Myocyte (in vitro differentiated cells): ENCODE data around the gene CDCA8. TPM values are rescaled to one million over a fixed set of nuclear protein-coding genes. Genes with fewer than 3 reads are reported as not detected.
"Not testable (repeated sequence)": the region's sequence is repeated elsewhere in the genome, so short reads cannot be mapped to it uniquely, and the experiment has no call there.

Source experiments
- DNase-seq: peaks from one replicate; pipeline ENCODE4 v3.0.0-alpha.2; 2012; ENCODE audit warnings: low read depth
- total RNA-seq: library from RNA; depleted of rRNA; stranded (reverse); fragments of >200 nt; gene quantifications from 2 replicates; pipeline ENCODE4 v1.2.3, GENCODE V29; 2014

The CDCA8 gene
- total RNA-seq, 1 donor from 2014 or later: 0.05 TPM

DNA sequence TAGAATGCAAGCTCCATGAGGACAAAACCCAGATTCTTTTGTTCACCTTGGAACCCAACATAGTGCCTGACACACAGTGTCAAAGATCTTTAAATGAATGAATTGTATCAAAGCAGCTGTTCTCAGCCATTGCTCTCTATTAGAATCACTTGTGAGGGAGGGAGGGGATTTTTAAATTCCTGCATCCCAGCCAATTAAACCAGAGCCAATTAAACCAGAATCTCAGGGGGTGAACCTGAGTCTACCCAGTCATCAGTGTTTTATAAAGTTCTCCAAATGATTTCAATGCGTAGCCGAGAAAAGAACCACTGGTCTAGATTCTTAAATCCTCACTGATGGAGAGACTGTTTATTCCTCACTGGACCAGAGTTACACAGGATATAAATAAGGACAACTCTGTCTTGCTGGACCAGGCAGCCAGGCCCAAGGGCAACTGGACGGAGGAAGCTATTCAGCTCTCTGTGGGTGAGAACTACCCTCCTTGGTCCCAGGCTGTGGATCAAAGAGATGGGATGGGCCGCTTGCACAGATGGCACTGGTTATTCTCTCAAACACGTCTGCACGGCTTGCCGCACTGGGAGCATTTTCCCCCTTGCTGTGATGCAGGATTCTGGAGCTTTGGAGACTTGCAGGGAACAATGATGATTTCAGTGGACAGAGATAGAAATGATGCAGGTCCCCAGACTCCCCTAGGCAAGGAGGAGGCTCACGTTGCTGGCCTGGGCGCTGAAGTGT is 20.0 kb upstream of the CDCA8 start:
- DNase-seq: no peak

DNA sequence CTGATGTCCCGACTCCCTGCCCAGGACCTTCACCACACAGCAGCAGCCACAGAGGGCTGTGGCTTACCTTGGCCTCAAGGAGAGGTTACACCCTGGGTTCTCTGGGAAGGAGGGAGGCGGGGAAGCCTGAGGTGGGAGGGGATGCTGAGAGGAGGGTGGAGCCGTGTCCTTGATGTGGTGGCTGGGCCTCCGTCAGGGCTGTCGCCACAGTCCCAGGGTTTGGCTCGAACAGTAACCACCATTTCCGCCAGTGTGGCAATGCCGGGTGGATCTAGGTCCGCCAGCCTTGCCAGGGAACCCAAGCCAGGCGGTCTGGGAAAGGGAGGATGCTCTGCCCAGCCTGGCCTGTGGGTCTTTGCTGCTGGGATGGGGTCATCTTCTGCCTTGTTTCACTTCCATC is 18.4 kb upstream of the CDCA8 start:
- DNase-seq: no peak

DNA sequence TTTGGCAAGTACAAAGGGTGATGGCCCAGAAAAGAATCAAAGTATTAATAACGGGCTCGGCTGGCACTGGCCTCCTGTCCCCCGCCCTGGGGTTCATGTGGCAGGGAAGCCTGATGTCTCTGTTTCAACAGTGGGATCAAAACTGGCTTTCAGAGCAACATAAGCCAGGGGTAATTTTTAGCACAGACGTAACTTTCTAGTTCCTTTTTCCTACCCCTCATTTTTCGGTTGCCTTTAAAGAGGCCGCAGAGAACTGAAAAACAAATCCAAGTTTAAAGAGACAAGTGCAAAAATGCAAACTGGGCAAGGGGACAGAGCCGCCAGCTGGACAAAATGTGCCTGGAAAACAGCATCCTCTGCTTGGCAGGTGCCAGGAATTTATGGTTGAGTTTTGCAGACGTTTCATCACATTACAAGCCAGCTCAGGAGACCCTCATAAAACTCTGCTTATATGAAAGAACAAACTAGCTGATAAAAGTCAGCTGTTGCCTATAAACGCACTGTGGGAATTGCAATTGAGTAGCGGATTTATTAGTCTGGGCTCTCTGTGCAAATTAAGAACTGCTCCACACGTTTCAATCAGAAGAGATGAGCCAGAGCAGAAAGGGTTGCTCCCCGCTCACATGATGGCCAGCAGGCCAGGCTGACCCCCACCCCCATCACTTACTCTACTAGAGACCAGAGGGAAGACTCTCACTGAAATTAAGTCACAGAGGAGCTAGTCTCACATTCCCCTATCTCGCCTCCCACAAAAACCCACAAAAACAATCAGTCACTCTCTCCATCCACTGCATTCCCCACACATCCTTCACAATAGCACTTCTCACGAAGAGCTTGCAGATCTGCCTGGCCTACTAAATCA is 15.8 kb upstream of the CDCA8 start:
- no peak for DNase-seq

DNA sequence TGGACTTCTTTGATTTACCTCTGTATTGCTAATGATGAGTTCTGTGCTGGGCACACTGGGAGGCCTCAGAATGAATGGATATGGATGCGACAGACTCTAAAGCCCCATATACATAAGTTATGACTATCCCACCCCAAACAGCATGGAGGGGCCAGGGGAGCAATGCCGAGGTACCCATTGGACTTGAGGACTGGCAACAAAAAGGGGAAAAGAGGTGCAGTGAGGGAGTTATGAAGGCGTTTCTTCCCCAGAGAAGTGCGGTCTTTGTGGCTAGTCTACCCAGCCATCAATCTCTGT is 15.2 kb upstream of the CDCA8 start:
- no peak for DNase-seq

DNA sequence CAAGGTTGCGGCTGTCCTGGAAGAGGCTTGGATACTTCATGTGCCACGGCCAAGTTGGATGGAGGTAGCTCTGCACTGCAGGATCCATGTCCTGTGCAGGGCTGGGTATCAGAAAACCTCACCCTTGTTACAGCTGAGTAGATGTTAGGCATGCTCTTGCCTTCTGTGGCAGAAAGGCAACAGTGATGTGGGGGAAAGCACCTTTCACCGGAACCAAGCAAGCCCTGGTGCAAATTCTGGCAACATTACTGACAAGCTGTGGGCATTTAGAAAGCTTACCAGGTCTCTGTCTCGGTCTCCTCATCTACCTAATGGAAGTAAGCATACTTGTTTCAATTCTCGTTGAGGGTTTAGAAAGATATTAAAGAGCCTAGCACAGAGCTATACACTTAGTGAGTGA is 14.5 kb upstream of the CDCA8 start:
- DNase-seq: no peak

DNA sequence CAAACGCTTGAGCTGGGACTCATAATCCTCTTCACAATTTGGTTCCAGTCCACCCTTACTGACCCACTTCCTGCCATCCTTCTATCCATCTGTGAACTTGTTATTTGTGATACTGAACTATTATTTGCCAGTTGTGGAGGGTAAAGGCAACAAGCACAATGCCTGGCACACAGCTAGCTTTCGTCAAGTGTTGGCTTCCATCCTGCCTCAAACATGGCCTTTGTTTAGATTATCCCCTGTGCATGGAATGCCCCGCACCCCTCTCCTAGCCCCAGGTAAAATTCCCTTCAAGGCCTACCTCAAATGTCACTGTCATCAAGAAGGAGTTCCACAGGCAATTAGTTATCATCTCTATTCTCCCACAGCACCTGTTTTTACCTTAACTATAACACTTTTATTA is 11.4 kb upstream of the CDCA8 start:
- DNase-seq: no peak

DNA sequence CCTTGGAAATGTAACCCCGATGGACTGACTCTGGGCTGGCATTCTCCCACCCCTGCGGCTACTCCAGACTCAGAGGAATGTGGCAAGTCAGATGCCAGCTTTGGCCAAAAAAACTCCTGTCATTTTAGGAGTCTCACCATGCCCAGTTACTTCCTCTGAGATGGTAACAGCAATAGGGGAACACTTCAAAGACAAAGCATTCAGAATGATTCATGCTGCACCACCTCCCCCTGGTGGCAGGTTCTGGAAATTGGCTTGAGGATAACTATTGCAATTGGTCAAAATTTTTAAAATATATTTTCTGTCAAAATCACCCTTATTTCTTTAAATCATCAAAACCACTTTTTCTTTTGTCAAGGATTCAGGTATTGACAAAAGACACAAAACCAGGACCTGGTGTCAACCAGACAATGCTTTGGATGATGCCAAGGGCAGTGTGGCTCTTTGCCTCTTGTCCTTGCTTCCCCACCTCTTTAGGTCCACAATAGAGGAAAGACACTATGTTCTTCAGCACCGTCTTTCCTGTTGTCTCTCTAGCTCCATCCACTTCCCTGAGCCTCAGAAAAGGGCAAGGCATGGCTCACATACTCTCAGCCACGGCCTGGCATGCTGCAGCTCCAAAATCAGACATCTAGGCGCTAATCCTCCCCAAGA is 9.9 kb upstream of the CDCA8 start:
- peak; percentile 82 for DNase-seq

DNA sequence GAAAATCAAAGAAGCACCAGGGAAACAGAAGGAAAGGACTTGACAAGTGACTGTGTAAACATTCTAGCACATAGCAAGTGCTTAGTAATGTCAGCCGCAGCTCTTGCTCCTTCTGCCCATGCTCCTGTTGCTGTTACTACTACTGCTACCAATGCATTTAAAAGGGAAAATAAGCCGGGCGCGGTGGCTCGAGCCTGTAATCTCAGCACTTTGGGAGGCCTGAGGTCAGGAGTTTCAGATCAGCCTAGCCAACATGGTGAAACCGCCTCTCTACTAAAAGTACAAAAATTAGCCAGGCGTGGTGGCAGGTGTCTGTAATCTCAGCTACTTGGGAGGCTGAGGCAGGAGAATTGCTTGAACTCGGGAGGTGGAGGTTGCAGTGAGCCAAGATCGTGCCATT is 8.1 kb upstream of the CDCA8 start:
- DNase-seq: not testable (repeated sequence)

DNA sequence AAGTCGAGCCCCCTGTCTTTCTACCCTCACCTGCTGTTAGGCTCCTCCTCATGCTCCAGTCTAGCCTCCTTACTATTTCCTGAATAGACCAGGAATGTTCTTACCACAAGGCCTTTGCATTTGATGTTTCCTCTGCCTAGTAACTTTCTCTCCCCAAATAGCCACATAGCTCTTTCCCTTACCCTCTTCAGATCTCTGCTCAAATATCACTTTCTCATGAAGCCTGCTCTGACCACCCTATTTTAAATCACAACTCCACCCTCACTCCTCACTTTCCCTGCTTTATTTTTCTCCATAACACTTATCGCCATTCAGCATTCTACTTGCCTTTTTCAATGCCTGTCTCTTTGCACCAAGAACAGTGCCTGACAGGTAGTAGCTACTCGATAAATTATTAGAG is 6.6 kb upstream of the CDCA8 start:
- no peak for DNase-seq

DNA sequence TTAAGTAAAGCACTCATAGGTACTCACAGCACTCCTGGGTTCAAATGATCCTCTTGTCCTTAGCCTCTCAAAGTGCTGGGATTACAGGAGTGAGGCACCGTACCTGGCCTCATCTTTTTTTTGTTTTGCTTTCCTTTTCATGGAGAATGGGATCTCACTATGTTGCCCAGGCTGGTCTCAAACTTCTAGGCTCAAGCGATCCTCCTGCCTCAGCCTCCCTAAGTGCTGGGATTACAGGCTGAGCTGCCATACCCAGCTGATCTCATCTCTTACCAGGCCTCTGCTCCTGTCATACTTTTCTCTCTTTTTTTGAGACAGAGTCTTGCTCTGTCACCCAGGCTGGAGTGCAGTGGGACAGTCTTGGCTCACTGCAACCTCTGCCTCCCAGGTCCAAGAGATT is 4.6 kb upstream of the CDCA8 start:
- not testable (repeated sequence) for DNase-seq

DNA sequence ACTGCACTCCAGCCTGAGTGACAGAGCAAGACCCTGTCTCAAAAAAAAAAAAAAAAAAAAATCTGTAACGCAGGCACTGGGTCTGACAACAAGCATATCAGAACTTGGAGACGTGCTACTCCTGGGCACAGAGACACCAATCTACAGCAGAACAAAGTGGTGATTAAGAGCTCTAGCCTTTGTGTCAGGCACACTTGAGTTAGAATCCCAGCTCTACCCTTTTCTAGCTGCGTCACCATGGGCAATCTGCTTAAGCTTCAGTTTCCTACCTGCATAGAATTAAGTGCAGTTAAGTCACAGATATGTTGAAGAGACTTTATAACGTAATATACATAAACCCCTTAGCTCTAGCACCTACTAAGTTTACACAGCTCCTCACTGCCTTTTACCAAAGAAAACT is 3.4 kb upstream of the CDCA8 start:
- DNase-seq: no peak

DNA sequence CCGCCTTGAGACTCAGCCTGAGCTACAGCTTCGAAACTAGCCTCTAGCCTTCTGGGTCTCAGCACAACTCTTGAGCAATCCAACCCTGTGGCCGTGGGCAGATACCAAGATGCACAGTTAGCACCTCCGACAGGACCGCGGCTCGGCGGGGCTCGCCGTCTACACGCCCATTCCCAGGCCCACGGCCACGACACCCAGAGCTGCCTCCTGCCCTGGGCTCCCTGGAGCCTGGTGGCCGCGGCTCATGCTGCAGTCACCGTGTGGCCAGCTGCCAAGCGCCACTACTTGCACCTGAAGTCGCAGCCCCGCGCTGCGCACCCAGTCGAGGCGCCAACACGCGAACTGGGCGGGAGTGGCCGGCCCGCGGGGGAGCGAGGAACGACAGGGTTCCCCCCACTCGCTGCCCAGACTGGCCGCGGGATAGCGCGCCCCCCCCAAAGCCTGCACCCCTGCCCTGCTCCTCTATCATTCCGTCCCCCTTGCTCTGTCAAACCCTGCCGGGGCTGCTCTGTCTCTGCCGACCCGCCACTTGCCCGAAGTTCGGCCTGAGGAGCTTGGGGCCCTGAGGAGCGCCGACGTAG is 729 bp upstream of the CDCA8 start:
- peak; percentile 26 for DNase-seq

DNA sequence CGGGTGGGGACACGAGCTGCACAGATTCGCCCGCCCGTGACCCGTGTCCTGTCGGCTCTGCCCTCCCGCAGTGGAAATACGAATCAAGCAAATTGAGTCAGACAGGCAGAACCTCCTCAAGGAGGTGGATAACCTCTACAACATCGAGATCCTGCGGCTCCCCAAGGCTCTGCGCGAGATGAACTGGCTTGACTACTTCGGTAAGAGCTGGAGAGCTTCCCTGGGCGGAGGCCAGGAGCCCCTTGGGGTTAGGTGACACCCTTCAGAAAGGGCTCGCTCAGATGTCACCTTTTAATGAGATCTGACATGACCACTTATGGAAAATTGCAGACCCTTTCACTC is 489 bp downstream of the CDCA8 start:
- DNase-seq: no peak

DNA sequence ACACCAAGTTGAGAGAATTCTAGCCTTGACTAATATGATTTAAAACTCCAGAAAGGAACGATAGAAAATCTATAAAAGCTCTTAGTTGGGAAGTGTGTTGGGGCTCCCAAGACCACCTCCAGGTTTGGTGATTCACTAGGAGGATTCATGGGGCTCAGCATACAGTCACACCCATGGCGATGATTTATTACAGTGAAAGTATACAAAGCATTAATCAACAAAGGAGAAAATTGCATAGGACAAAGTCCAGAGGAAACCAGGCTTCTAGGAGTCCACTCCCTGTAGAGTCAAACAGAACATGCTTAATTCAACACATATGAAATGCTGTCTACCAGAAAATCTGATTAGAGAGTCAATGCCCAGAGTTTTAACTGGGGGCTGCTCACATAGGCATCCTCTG is 4.8 kb downstream of the CDCA8 start:
- no peak for DNase-seq

DNA sequence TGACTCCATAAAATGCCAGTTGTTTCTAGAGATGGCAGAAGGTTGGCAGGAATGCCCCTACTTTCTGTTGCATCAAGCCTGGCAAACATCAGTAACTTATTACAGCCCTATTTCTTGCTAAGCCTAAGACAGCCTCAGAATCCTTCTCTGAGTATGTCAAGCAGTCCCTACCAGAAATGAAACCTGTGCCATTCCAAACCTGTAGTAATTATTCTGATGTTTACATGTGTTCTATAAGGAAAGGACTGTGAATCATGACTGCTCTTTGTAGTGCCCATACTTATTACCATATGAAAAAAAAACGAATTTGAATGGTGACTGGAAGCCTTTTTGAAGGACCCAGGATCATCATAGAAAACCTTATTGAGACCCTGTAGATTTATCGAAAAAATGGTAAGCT is 5.4 kb downstream of the CDCA8 start:
- DNase-seq: no peak

DNA sequence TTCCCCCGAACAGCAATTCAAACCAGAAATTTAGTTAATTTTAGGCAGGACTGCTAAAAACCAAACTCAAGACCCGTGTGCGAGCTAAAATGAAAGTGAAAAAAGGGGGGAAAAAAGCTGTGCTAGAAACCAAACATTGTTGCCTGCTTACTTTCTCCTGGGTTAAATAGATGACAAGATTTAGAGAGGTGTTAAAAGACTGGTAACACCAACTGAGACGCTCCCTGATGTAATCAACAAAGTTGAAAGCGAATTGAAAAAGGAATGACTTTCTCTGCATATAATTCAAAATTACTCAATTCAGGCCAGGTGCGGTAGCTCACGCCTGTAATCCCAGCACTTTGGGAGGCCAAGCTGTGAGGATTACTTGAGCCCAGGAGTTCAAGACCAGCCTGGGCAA is 6.8 kb downstream of the CDCA8 start:
- DNase-seq: no peak

DNA sequence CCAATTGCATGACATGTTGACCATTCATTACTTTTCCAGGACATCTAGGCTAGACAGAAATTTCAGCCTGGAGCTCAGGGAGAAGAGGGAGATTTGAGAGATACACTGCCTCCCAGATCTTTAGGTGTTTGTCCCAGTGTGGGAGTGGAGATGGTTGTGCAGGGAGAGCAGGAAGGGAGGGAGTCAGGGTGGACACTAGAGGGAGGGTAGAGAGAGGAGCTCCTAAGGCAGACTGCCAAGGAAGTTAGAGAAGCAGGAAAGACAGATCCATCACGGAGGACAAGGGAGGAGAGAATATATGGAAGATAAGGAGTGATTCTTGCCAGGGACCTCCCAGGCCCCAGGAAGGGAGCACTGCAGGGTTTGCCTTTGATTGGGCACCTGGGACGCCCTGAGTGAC is 8.7 kb downstream of the CDCA8 start:
- DNase-seq: no peak

DNA sequence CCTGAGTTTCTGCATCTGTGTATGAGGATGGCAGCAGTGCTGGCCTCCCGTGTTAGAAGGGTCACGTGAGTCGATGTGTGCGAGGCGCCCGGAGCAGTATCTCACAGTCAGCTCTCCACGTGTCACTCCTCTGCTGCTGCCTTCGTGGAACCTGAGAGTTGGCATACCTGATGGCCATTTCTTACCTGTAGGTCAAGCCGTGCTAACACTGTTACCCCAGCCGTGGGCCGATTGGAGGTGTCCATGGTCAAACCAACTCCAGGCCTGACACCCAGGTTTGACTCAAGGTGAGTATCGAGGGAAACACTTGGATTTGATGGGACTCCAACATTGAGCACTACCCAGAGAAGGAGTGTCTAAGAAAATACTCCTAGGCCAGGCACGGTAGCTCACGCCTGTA is 10.7 kb downstream of the CDCA8 start:
- DNase-seq: no peak

DNA sequence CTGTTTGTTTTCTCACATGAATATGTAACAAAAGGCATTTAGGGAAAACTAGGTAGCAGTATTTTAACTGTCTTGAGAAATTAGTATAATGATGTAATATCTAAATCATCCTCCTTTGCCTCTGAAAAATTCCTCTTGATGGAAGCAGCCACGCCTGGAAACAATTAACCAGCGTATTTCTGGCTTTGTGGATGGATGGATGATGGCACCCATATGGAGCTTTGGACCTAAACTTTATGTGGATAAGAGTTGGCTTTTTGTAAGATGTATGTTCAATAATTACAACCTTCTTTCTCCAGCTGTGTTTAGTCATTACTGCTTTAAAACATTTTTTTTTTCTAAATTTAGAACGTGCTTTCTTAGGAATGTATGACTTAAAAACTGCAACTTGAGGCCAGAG is 12.7 kb downstream of the CDCA8 start:
- no peak for DNase-seq

DNA sequence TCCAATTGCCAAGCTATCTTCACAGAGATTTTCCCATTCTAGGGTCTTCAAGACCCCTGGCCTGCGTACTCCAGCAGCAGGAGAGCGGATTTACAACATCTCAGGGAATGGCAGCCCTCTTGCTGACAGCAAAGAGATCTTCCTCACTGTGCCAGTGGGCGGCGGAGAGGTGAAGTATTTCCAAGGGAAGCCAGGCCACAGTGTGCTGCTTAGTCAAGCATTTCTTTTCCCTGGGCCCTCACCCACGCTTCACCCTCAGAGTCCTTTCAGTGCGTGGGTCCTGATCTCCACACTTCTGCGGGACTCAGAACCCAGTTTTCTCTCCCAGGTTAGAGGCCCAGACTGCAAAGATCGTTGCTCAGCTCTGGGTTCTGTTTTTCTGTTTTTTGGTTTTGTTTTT is 13.1 kb downstream of the CDCA8 start:
- DNase-seq: no peak

DNA sequence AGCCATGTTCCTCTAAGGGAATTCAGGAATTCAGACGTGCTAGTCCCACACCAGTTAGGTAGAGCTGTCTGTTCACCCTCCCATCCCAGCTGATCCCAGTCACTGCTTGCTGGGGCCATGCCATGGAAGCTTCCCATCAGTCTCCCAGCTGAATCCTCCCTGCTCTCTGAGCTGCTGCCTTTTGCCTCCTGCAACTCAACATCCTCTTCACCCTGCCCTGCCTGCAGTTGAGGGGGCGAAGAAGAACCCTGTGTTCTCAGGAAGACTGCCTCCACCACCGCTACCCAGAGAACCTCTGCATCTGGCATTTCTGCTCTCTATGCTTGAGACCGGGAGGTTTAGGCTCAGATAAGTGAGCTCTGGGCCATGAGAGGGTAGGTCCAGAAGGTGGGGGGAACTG is 16.2 kb downstream of the CDCA8 start:
- DNase-seq: no peak

DNA sequence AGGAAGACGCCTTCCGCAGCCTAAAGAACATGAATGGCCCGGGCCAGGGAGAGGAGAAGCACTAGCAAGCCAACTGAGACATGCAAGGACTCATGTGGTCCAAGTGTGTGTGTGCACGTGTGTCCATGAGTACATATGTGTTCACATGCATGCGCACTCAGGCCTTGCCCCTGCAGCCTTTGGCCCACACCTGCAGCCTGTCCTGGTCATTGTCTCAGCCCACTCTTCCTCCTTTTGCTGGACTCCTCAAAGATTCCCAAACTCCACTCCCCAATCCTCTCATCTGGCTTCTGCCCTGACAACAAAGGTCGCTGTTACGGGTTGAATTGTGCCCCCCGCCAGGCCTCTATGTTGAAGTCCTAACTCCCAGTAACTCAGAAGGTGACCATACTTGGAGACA is 21.9 kb downstream of the CDCA8 start:
- DNase-seq: no peak
